GM19395 (cell line): ENCODE measurements around the gene ERI2.
"Not testable (repeated sequence)": the region's sequence is repeated elsewhere in the genome, so short reads cannot be mapped to it uniquely, and the experiment has no call there.

ENCODE experiments used
- ATAC-seq: cut with Tn5 transposase; IDR thresholded peaks from one replicate; pipeline ENCODE4 v1.9.1; 2021; ENCODE audit warnings: mild to moderate bottlenecking, moderate library complexity; ENCODE audit not compliant: unreplicated experiment

Gene ERI2

GRCh38 chr16:20818929-20819585 lies 12.8 kb upstream of the ERI2 start:
- ATAC-seq, result no peak

- no peak for ATAC-seq
Measured at GRCh38 chr16:20814784-20815183, 8.5 kb upstream of the ERI2 start.

GRCh38 chr16:20812510-20812909 lies 6.2 kb upstream of the ERI2 start:
- no peak for ATAC-seq

- ATAC-seq, result no peak
Measured at GRCh38 chr16:20811889-20812439, 5.7 kb upstream of the ERI2 start.

- ATAC-seq, result no peak
Measured at GRCh38 chr16:20807862-20808261, 1.6 kb upstream of the ERI2 start.

- not testable (repeated sequence) for ATAC-seq
Measured at GRCh38 chr16:20805684-20806167, 546 bp downstream of the ERI2 start.

- ATAC-seq, result no peak
Measured at GRCh38 chr16:20803561-20804214, 2.6 kb downstream of the ERI2 start.

- no peak for ATAC-seq
Measured at GRCh38 chr16:20803192-20803560, 3.1 kb downstream of the ERI2 start.

GRCh38 chr16:20801278-20801677 lies 5.0 kb downstream of the ERI2 start:
- no peak for ATAC-seq

- no peak for ATAC-seq
Measured at GRCh38 chr16:20799599-20799998, 6.7 kb downstream of the ERI2 start.

GRCh38 chr16:20798364-20798763 lies 7.9 kb downstream of the ERI2 start:
- no peak for ATAC-seq

GRCh38 chr16:20791923-20792612 lies 14.2 kb downstream of the ERI2 start:
- ATAC-seq, result no peak

GRCh38 chr16:20789130-20789529 lies 17.1 kb downstream of the ERI2 start:
- no peak for ATAC-seq

- ATAC-seq, result no peak
Measured at GRCh38 chr16:20784204-20784603, 22.1 kb downstream of the ERI2 start.

GRCh38 chr16:20782470-20782869 lies 23.8 kb downstream of the ERI2 start:
- ATAC-seq, result no peak

GRCh38 chr16:20781697-20782096 lies 24.6 kb downstream of the ERI2 start:
- ATAC-seq, result no peak

- no peak for ATAC-seq
Measured at GRCh38 chr16:20774703-20775362, 31.4 kb downstream of the ERI2 start.

- ATAC-seq, result no peak
Measured at GRCh38 chr16:20773679-20774078, 32.6 kb downstream of the ERI2 start.

- no peak for ATAC-seq
Measured at GRCh38 chr16:20768818-20769217, 37.5 kb downstream of the ERI2 start.

GRCh38 chr16:20768121-20768520 lies 38.2 kb downstream of the ERI2 start:
- ATAC-seq, result no peak

GRCh38 chr16:20767577-20767976 lies 38.7 kb downstream of the ERI2 start:
- no peak for ATAC-seq
